Measurements from ENCODE around the gene SCRG1.

SCRG1 gene

GRCh38 chr4:173434231-173434630, 35.3 kb upstream of the SCRG1 start:
- Histone ChIP-seq H3K9ac (ENCODE audit: low read length) (no peak overlapping the region), H3K27ac (ENCODE audit: low read length) (no peak overlapping the region), H3K79me2 (ENCODE audit: low read length) (no peaks in the 10 kb centered on the region), H3K4me2 (ENCODE audit: low read length) (no peak overlapping the region), H3K4me1 (ENCODE audit: low read length) (peaks cover 8% of the 10 kb centered on the region), H3K4me3 (ENCODE audit: low read length) (no peak overlapping the region), H4K20me1 (ENCODE audit: insufficient read depth, low read length) (no peaks in the 10 kb centered on the region), H3K9me3 (ENCODE audit: insufficient read depth, low read length) (no peaks in the 10 kb centered on the region), H3K27me3 (ENCODE audit: low read depth, low read length) (no peaks in the 10 kb centered on the region), H3K36me3 (replicated peaks; ENCODE audit: low read depth, low read length) (no peaks in the 10 kb centered on the region), H2AFZ (ENCODE audit: low read depth, low read length) (no peak overlapping the region)
- TF ChIP-seq EZH2phosphoT487 (IDR thresholded peaks at IDR 0.05; ENCODE audit: low read depth) (no peak), CTCF (IDR thresholded peaks at IDR 0.05; ENCODE audit: low read depth, low read length) (no peak)

DNA sequence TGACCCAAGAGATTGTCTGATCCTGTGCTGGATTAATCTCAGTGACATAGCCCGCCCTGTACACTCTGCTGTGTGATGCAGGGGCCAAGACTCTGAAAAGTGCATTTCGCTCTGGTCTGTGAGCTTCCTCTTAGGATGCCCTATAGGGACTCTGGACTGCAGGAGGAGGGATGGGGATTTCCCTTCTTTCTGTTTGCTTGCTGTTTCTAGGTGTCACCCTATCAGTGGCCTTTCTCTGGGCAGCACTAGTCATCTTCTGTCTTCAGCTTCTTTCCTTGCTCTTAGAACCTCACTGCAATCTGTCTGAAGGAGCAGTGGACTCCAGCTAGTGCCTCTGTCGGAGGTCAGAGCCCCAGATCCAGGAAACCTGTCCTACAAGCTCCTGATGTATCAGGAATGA, 34.5 kb upstream of the SCRG1 start:
- no peaks in the 10 kb centered on the region for H3K9me3 ChIP-seq (ENCODE audit: insufficient read depth, low read length)
- H3K27me3 ChIP-seq (ENCODE audit: low read depth, low read length): no peaks in the 10 kb centered on the region
- no peaks in the 10 kb centered on the region for H3K79me2 ChIP-seq (ENCODE audit: low read length)
- no peak overlapping the region for H3K9ac ChIP-seq (ENCODE audit: low read length)
- no peak for TF ChIP-seq CTCF (IDR thresholded peaks at IDR 0.05; ENCODE audit: low read depth, low read length)
- no peak for TF ChIP-seq EZH2phosphoT487 (IDR thresholded peaks at IDR 0.05; ENCODE audit: low read depth)
- no peak overlapping the region for H3K4me3 ChIP-seq (ENCODE audit: low read length)
- H4K20me1 ChIP-seq (ENCODE audit: insufficient read depth, low read length): no peaks in the 10 kb centered on the region
- peaks cover 8% of the 10 kb centered on the region for H3K4me1 ChIP-seq (ENCODE audit: low read length)
- H3K27ac ChIP-seq (ENCODE audit: low read length): no peak overlapping the region
- no peak overlapping the region for H3K4me2 ChIP-seq (ENCODE audit: low read length)
- H3K36me3 ChIP-seq (replicated peaks; ENCODE audit: low read depth, low read length): no peaks in the 10 kb centered on the region
- H2AFZ ChIP-seq (ENCODE audit: low read depth, low read length): no peak overlapping the region

DNA sequence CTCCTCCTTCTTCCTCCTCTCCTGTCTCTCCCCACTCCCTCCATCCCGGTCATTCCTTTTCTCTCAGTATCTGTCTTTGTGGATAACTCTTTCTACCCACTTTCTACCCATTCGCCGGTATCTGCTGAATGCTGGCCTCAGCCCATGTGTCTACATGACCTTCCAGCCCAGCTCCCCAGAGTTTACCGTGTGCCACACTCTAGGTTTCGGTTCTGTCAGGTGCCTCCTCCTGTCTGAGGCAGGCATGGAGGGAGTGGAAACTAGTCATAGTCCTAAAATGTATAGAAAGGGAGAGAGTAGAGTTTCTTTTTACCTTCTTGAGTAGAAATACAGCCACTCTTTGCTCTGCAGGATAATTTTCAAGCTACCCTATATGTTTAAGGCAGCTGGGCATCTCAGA, 33.5 kb upstream of the SCRG1 start:
- no peak overlapping the region for H3K27ac ChIP-seq (ENCODE audit: low read length)
- TF ChIP-seq CTCF (IDR thresholded peaks at IDR 0.05; ENCODE audit: low read depth, low read length) (no peak), EZH2phosphoT487 (IDR thresholded peaks at IDR 0.05; ENCODE audit: low read depth) (no peak)
- H2AFZ ChIP-seq (ENCODE audit: low read depth, low read length): no peak overlapping the region
- H4K20me1 ChIP-seq (ENCODE audit: insufficient read depth, low read length): no peaks in the 10 kb centered on the region
- peak overlapping the region; percentile 21; the same call in 1 of the 2 replicates for H3K4me3 ChIP-seq (ENCODE audit: low read length)
- no peaks in the 10 kb centered on the region for H3K36me3 ChIP-seq (replicated peaks; ENCODE audit: low read depth, low read length)
- no peaks in the 10 kb centered on the region for H3K9me3 ChIP-seq (ENCODE audit: insufficient read depth, low read length)
- peak overlapping the region; percentile 50 for H3K4me2 ChIP-seq (ENCODE audit: low read length)
- H3K4me1 ChIP-seq (ENCODE audit: low read length): peaks cover 8% of the 10 kb centered on the region
- H3K27me3 ChIP-seq (ENCODE audit: low read depth, low read length): no peaks in the 10 kb centered on the region
- H3K79me2 ChIP-seq (ENCODE audit: low read length): no peaks in the 10 kb centered on the region
- no peak overlapping the region for H3K9ac ChIP-seq (ENCODE audit: low read length)

GRCh38 chr4:173426064-173426463, 27.1 kb upstream of the SCRG1 start:
- Histone ChIP-seq H3K36me3 (replicated peaks; ENCODE audit: low read depth, low read length) (no peaks in the 10 kb centered on the region), H3K27ac (ENCODE audit: low read length) (no peak overlapping the region), H3K4me2 (ENCODE audit: low read length) (no peak overlapping the region), H3K79me2 (ENCODE audit: low read length) (no peaks in the 10 kb centered on the region), H3K9me3 (ENCODE audit: insufficient read depth, low read length) (no peaks in the 10 kb centered on the region), H3K27me3 (ENCODE audit: low read depth, low read length) (no peaks in the 10 kb centered on the region), H4K20me1 (ENCODE audit: insufficient read depth, low read length) (no peaks in the 10 kb centered on the region), H2AFZ (ENCODE audit: low read depth, low read length) (no peak overlapping the region), H3K4me3 (ENCODE audit: low read length) (no peak overlapping the region), H3K9ac (ENCODE audit: low read length) (no peak overlapping the region), H3K4me1 (ENCODE audit: low read length) (no peaks in the 10 kb centered on the region)
- no peak for TF ChIP-seq CTCF (IDR thresholded peaks at IDR 0.05; ENCODE audit: low read depth, low read length)
- no peak for TF ChIP-seq EZH2phosphoT487 (IDR thresholded peaks at IDR 0.05; ENCODE audit: low read depth)

Measured in OCI-LY3 (cell line).